ENCODE measurements around the gene EPB41L4A. TPM values are rescaled to one million over a fixed set of nuclear protein-coding genes. Genes with fewer than 3 reads are reported as not detected.

EPB41L4A gene
- total RNA-seq, 1 donor from 2014 or later, result 37.7 TPM

- DNase-seq (ENCODE audit: low spot score, unreplicated experiment), result no peak
- TF ChIP-seq, protein P1, sequence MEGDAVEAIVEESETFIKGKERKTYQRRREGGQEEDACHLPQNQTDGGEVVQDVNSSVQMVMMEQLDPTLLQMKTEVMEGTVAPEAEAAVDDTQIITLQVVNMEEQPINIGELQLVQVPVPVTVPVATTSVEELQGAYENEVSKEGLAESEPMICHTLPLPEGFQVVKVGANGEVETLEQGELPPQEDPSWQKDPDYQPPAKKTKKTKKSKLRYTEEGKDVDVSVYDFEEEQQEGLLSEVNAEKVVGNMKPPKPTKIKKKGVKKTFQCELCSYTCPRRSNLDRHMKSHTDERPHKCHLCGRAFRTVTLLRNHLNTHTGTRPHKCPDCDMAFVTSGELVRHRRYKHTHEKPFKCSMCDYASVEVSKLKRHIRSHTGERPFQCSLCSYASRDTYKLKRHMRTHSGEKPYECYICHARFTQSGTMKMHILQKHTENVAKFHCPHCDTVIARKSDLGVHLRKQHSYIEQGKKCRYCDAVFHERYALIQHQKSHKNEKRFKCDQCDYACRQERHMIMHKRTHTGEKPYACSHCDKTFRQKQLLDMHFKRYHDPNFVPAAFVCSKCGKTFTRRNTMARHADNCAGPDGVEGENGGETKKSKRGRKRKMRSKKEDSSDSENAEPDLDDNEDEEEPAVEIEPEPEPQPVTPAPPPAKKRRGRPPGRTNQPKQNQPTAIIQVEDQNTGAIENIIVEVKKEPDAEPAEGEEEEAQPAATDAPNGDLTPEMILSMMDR (IDR thresholded peaks at IDR 0.05; ENCODE audit: unreplicated experiment), result no peak
- Mint-ChIP-seq H3K27ac (no peak overlapping the region), H3K36me3 (ENCODE audit: insufficient read depth) (no peaks in the 10 kb centered on the region), H3K4me1 (ENCODE audit: low read depth) (peaks cover 4% of the 10 kb centered on the region), H3K27me3 (no peaks in the 10 kb centered on the region), H3K9me3 (ENCODE audit: low read depth) (no peaks in the 10 kb centered on the region), H3K4me3 (ENCODE audit: low read depth) (no peak overlapping the region)
These were observed 37.6 kb downstream of the EPB41L4A start for GRCh38 chr5:112381521-112381920.

- H3K4me1 Mint-ChIP-seq (ENCODE audit: low read depth), result peaks cover 4% of the 10 kb centered on the region
- DNase-seq (ENCODE audit: low spot score, unreplicated experiment), result no peak
- no peaks in the 10 kb centered on the region for H3K27me3 Mint-ChIP-seq
- H3K36me3 Mint-ChIP-seq (ENCODE audit: insufficient read depth), result peaks cover 1% of the 10 kb centered on the region
- TF ChIP-seq, protein P1 (IDR thresholded peaks at IDR 0.05; ENCODE audit: unreplicated experiment), result no peak
- no peak overlapping the region for H3K4me3 Mint-ChIP-seq (ENCODE audit: low read depth)
- no peaks in the 10 kb centered on the region for H3K9me3 Mint-ChIP-seq (ENCODE audit: low read depth)
- no peak overlapping the region for H3K27ac Mint-ChIP-seq
These were observed 39.3 kb downstream of the EPB41L4A start for GRCh38 chr5:112379542-112380325.

DNA sequence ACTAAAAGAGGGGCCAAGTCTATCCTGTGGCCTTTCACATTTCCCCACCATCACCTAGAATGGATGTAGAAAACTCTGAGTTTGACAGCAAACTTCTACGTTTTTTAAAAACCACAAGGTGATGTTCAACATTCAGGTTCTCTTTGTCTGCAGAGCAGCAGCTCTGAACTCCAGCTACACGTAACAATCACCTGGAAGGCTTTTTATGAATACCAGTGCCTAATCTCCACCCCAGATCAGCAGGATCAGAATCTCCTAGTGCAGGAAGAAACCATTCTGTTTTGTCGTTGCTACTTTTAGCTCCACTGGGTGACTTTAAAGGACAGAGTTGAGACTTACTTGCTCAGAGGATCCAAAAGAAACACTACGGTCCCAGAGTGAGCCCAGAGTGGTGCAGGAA, 44.3 kb downstream of the EPB41L4A start:
- Mint-ChIP-seq H3K36me3 (ENCODE audit: insufficient read depth) (peaks cover 1% of the 10 kb centered on the region), H3K9me3 (ENCODE audit: low read depth) (no peaks in the 10 kb centered on the region), H3K27ac (no peak overlapping the region), H3K4me1 (ENCODE audit: low read depth) (peaks cover 3% of the 10 kb centered on the region), H3K27me3 (no peaks in the 10 kb centered on the region), H3K4me3 (ENCODE audit: low read depth) (no peak overlapping the region)
- DNase-seq (ENCODE audit: low spot score, unreplicated experiment), result no peak
- TF ChIP-seq, protein P1 (IDR thresholded peaks at IDR 0.05; ENCODE audit: unreplicated experiment), result no peak

DNA sequence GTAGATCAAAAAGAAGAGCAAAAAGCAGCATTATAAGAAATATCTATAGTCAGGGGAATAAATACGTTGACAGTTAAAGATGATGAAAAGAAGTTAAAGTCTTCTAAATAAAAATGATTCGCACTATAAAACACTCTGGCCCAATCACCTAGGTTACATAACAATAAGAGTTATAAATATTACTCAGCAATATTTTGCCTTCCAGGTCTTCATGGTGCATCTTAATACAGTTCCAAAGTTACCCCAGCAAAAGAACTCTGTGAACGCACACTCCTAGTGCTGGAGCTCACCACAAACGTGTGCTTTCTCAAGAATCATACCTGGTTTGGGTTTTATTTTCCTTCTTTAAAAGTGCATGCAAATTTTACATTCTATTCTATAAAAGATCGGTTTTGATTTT, 44.7 kb downstream of the EPB41L4A start:
- TF ChIP-seq, protein P1 (IDR thresholded peaks at IDR 0.05; ENCODE audit: unreplicated experiment), result no peak
- Mint-ChIP-seq H3K27me3 (no peaks in the 10 kb centered on the region), H3K9me3 (ENCODE audit: low read depth) (no peaks in the 10 kb centered on the region), H3K36me3 (ENCODE audit: insufficient read depth) (peaks cover 1% of the 10 kb centered on the region), H3K4me1 (ENCODE audit: low read depth) (peaks cover 3% of the 10 kb centered on the region), H3K4me3 (ENCODE audit: low read depth) (no peak overlapping the region), H3K27ac (no peak overlapping the region)
- no peak for DNase-seq (ENCODE audit: low spot score, unreplicated experiment)

DNA sequence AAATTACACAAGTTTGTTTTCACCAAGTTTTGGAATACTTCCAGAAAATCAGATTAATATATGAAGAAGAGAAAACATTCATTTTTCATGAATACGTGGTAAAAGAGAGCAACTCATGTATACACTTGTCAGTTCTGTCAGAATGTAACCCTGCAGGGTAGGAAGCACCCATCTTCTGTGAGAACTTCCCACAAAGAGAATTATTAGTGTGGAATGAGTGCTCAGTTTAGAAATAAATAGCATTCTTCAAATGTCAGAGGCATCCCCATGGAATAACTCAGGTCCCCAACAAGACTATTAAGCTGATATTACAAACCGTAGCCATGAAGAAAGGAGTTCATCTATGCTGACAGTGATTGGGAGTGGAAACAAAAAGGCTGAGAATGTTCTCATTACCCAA, 45.2 kb downstream of the EPB41L4A start:
- DNase-seq (ENCODE audit: low spot score, unreplicated experiment), result no peak
- Mint-ChIP-seq H3K36me3 (ENCODE audit: insufficient read depth) (peaks cover 1% of the 10 kb centered on the region), H3K4me1 (ENCODE audit: low read depth) (peaks cover 3% of the 10 kb centered on the region), H3K27ac (no peak overlapping the region), H3K27me3 (no peaks in the 10 kb centered on the region), H3K4me3 (ENCODE audit: low read depth) (no peak overlapping the region), H3K9me3 (ENCODE audit: low read depth) (no peaks in the 10 kb centered on the region)
- TF ChIP-seq, protein P1 (IDR thresholded peaks at IDR 0.05; ENCODE audit: unreplicated experiment), result no peak

Measured in progenitor cell of endocrine pancreas (in vitro differentiated cells).